Stomach (tissue), 4 donors: Measurements from ENCODE around the gene MISP3.

Source experiments
- EP300 ChIP-seq: sonication (generic); formaldehyde crosslinking; IDR thresholded peaks from one replicate; pipeline ENCODE4 v1.6.1; 2017; ENCODE audit warnings: antibody characterized with exemption
- POLR2A ChIP-seq, 4 donors: fragments of 450-650 bp; IDR thresholded peaks; one replicate each; pipeline ENCODE4 v1.6.1; 2016; ENCODE audit warnings: antibody characterized with exemption in 4 of 4, control low read depth in 2 of 4, mild to moderate bottlenecking in 1 of 4, moderate library complexity in 1 of 4
- POLR2AphosphoS5 ChIP-seq, 3 donors: sonication (generic); formaldehyde crosslinking; IDR thresholded peaks; one replicate each; pipeline ENCODE4 v1.6.1; 2016; ENCODE audit warnings: antibody characterized with exemption in 3 of 3
- TF ChIP-seq, protein P1 (sequence below), 7 experiments: fragments of 450-650 bp in 4 of 7; fragments of 200-600 bp in 3 of 7; sonication (generic) in 3 of 7; IDR thresholded peaks; one replicate each; pipeline ENCODE4 v1.5.1; 2016 to 2019; ENCODE audit warnings: antibody characterized with exemption in 7 of 7, control low read depth in 2 of 7, mild to moderate bottlenecking in 1 of 7

DNA sequence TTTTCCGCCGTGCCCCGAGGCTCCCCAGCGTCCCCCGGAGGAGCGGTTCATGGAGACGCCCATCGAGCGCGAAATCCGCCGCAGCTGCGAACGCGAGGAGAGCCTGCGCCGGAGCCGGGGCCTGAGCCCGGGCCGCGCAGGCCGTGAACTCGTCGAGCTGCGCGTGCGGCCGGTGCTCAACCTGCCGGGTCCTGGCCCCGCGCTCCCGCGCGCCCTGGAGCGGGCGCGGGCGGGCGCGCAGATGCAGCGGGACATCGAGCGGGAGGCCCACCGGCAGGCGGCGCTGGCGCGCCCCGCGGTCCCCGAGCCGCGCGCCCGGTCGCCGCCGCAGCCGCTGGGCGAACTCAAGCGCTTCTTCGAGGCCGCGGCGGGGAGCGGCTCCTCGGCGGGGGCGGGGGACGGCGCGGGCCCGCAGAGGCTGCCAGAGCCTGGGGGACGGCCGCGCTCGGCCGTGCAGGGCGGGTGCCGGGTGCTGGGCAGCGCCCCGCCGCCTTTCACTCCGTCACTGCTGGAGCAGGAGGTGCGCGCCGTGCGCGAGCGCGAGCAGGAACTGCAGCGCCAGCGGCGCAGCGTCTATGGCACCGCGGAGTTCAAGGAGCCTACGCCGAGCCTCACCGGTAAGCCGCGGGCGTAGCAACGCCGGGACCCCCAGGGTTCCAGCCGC, 807 bp downstream of the MISP3 start:
- TF ChIP-seq EP300: no peak
- no peak for TF ChIP-seq POLR2A (IDR thresholded peaks at IDR 0.05)
- TF ChIP-seq, protein P1, sequence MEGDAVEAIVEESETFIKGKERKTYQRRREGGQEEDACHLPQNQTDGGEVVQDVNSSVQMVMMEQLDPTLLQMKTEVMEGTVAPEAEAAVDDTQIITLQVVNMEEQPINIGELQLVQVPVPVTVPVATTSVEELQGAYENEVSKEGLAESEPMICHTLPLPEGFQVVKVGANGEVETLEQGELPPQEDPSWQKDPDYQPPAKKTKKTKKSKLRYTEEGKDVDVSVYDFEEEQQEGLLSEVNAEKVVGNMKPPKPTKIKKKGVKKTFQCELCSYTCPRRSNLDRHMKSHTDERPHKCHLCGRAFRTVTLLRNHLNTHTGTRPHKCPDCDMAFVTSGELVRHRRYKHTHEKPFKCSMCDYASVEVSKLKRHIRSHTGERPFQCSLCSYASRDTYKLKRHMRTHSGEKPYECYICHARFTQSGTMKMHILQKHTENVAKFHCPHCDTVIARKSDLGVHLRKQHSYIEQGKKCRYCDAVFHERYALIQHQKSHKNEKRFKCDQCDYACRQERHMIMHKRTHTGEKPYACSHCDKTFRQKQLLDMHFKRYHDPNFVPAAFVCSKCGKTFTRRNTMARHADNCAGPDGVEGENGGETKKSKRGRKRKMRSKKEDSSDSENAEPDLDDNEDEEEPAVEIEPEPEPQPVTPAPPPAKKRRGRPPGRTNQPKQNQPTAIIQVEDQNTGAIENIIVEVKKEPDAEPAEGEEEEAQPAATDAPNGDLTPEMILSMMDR (IDR thresholded peaks at IDR 0.05): peak in 1 of 7 experiments; percentile 86
- TF ChIP-seq POLR2AphosphoS5 (IDR thresholded peaks at IDR 0.05): peak; percentile 15 to 77 (median 58)
